H1 (cell line): ENCODE results near the gene TET1. TPM values are rescaled to one million over a fixed set of nuclear protein-coding genes. Genes with fewer than 3 reads are reported as not detected.

Experiments used
- CBX8 ChIP-seq: fragments of 300-800, 300-1000 bp; sonication (generic); IDR thresholded peaks from 2 replicates; pipeline ENCODE4 v1.7.1; 2016; ENCODE audit warnings: low read depth, low read length, borderline replicate concordance
- polyA plus RNA-seq, 7 experiments: library from polyadenylated mRNA; depleted of rRNA in 3 of 7; stranded (reverse) in 5 of 7; unstranded in 2 of 7; fragments of >200 nt in 5 of 7; fragments of 200-250 nt in 2 of 7; gene quantifications; 1 replicate in 5 of 7; 2 replicates in 1 of 7; 4 replicates in 1 of 7; pipeline versions ENCODE4 v1.2.1 to v1.2.3, GENCODE V29; 2011 to 2013; ENCODE audit warnings: missing spikeins in 2 of 7, mixed read lengths in 2 of 7
- total RNA-seq: library from RNA; stranded (reverse); fragmentation: NEBNext Ultra II Directional; extraction: Animal tissue kit (Norgen Biotek cat#: 25700); gene quantifications from 2 replicates; pipeline ENCODE4 v1.2.1, GENCODE V29; 2021
- TF ChIP-seq, protein P1 (sequence below): IDR thresholded peaks from 2 replicates; pipeline ENCODE4 v1.6.1; 2011; ENCODE audit warnings: low read length, improper control_type of control experiment
- TF ChIP-seq, protein P2 (sequence below), 3 experiments: IDR thresholded peaks; 1 replicate in 2 of 3; 2 replicates in 1 of 3; pipeline versions ENCODE4 v1.5.1 to v1.6.1; 2011; ENCODE audit warnings: low read length in 3 of 3, mild to moderate bottlenecking in 3 of 3, inconsistent platforms in 2 of 3, low read depth in 1 of 3, moderate library complexity in 1 of 3; ENCODE audit not compliant: insufficient read depth in 1 of 3; ENCODE audit errors: control extremely low read depth in 1 of 3
- TF ChIP-seq, protein P3 (sequence below): IDR thresholded peaks from 2 replicates; pipeline ENCODE4 v1.6.1; 2012; ENCODE audit warnings: inconsistent platforms

TET1 gene
- total and polyA plus RNA-seq, 2 of the 8 experiments (the other 6 are each of a cell fraction or from before 2014, with no cell fraction given) = 15.2 to 69.3 TPM

DNA sequence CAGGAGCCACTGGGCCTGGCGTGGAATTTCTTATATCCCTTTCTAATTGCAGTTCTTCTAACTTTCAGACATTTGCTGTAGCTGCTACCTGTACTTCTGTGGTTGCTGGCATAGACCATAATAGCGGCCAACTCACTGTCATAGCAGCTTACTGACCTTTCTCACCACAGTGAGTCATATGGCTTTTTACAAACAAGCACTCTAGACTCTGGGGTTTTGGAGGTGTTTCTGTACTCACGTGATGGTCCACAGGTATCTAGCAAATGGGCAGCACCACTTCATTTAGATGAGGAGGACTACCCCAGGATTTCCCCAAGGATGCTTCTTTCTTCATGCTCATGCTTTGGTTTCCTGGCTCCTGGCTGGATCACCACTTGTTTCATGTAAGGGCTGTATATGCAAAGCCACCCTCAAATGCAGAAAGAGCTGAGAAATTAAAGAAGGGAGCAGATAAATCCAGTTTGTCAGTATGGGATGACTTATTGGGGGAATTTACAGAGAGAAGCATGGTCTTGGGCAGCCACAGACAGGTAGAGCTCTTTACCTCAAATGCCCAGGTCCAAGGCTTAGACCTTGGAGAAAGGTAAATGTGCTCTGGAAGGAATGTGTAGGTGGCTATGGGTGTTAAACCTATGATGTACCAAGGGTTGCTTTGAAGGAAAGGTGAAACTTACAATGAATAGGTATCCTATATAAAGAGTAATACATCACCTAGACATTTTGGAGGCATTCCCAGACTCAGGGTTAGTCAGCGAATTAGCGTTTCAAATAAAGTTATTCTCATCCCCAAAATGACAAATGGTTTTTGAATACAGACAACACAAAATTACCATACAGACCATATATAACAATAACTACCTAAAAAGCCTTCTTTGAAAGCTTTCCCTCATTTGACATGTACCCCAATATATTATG is 16.9 kb upstream of the TET1 start (continued):
- TF ChIP-seq, protein P1, sequence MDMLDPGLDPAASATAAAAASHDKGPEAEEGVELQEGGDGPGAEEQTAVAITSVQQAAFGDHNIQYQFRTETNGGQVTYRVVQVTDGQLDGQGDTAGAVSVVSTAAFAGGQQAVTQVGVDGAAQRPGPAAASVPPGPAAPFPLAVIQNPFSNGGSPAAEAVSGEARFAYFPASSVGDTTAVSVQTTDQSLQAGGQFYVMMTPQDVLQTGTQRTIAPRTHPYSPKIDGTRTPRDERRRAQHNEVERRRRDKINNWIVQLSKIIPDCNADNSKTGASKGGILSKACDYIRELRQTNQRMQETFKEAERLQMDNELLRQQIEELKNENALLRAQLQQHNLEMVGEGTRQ = no peak
- TF ChIP-seq, protein P2, sequence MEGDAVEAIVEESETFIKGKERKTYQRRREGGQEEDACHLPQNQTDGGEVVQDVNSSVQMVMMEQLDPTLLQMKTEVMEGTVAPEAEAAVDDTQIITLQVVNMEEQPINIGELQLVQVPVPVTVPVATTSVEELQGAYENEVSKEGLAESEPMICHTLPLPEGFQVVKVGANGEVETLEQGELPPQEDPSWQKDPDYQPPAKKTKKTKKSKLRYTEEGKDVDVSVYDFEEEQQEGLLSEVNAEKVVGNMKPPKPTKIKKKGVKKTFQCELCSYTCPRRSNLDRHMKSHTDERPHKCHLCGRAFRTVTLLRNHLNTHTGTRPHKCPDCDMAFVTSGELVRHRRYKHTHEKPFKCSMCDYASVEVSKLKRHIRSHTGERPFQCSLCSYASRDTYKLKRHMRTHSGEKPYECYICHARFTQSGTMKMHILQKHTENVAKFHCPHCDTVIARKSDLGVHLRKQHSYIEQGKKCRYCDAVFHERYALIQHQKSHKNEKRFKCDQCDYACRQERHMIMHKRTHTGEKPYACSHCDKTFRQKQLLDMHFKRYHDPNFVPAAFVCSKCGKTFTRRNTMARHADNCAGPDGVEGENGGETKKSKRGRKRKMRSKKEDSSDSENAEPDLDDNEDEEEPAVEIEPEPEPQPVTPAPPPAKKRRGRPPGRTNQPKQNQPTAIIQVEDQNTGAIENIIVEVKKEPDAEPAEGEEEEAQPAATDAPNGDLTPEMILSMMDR (IDR thresholded peaks at IDR 0.05; ENCODE audit: control extremely low read depth in 1 of 3, insufficient read depth in 1 of 3, low read depth in 1 of 3, low read length in 3 of 3) = no peak
- TF ChIP-seq, protein P3, sequence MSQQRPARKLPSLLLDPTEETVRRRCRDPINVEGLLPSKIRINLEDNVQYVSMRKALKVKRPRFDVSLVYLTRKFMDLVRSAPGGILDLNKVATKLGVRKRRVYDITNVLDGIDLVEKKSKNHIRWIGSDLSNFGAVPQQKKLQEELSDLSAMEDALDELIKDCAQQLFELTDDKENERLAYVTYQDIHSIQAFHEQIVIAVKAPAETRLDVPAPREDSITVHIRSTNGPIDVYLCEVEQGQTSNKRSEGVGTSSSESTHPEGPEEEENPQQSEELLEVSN = no peak
- no peak for TF ChIP-seq CBX8
